Medulla oblongata (tissue), 1 donor: Measurements from ENCODE around the gene ZC3HAV1L.
"Not testable (repeated sequence)": the region's sequence is repeated elsewhere in the genome, so short reads cannot be mapped to it uniquely, and the experiment has no call there.

Experiments used
- DNase-seq: peaks from one replicate; pipeline ENCODE4 v3.0.0-alpha.2; 2015; ENCODE audit errors: extremely low spot score

ZC3HAV1L gene, protein sequence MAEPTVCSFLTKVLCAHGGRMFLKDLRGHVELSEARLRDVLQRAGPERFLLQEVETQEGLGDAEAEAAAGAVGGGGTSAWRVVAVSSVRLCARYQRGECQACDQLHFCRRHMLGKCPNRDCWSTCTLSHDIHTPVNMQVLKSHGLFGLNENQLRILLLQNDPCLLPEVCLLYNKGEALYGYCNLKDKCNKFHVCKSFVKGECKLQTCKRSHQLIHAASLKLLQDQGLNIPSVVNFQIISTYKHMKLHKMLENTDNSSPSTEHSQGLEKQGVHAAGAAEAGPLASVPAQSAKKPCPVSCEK

DNA sequence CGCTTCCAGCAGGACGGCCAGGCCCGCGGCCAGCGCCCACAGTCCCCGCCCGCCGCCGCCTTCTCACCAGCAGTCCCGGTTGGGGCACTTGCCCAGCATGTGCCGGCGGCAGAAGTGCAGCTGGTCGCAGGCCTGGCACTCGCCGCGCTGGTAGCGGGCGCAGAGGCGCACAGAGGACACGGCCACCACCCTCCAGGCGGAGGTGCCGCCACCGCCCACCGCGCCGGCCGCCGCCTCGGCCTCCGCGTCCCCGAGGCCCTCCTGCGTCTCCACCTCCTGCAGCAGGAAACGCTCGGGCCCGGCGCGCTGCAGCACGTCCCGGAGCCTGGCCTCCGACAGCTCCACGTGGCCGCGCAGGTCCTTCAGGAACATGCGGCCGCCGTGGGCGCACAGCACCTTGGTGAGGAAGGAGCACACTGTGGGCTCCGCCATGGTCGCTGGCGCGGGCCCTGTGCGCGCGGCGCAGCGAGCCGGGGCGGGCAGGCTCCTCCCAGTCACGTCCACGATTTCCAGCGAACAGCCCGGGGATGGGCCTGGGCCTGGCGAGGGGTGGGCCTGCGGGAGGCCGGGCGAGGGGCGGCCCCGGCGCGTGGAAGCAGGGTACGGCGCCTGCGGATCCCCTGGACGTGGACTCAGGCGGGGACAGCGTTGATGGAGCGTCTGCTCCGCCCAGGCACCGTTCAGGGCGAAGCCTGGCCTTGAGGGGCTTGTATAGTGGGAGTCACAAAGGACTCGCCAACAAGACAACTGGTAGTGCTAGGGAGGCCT is at the start of gene ZC3HAV1L:
Gene ZC3HAV1L (minus strand): TSS at position 457 of the 768 bp plus-strand sequence. CDS start 25 bp downstream, at position 432.
- DNase-seq, result no peak

DNA sequence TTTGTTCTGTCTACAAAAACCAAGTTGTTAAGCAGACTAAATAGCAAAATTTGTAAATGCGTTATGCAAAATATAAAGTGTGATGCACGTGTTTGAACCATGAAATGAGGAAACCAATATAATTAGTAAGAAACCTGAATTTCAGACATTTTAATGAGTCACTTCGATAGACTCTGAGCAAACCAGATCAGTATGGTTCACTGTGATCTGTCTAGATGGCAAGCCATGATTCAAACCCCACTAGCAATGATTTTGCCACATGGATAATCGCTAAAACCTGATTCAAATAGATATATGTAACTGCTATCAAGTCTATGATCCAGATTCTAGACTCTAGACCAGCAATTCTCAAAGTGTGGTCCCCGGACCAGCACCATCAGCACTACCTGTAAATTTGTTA is 48.9 kb upstream of the ZC3HAV1L start:
- DNase-seq, result no peak

DNA sequence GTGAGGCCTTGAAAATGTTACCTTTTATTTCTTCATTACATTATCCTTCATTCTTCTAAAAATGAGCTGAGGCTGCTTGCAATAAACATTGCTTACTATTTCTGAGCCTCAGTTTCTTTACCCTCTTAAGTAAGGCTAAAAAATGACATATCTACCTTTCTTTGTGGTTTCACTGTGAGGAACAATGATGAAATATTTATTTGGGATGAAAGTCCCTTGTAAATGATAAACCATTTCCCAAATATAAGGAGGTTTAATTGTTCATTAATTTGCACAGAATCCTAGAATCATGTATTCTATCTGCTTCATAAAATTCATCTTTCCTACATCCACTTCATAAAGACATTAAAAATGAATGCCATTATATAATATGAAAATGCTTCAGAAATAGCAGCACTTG is 45.7 kb upstream of the ZC3HAV1L start:
- no peak for DNase-seq

DNA sequence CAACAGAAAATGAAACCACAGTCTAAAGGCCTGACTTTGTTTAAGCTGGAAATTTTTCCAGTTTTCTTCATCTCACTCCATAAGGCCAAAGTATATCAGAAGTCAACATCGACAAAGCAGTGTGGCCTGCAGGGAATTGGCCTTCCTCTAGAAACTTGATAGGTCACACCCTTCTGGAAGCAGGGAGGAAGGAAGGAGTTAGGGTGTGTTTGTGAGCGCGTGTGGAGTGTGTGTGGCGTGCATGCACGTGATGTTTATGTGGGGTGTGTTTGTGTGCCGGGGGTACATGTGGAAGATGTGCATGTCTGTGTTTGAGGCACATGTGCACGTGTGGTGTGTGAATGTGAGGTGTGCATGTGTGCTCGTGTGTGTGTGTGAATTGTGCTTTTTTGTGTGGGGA is 45.1 kb upstream of the ZC3HAV1L start:
- DNase-seq, result no peak

DNA sequence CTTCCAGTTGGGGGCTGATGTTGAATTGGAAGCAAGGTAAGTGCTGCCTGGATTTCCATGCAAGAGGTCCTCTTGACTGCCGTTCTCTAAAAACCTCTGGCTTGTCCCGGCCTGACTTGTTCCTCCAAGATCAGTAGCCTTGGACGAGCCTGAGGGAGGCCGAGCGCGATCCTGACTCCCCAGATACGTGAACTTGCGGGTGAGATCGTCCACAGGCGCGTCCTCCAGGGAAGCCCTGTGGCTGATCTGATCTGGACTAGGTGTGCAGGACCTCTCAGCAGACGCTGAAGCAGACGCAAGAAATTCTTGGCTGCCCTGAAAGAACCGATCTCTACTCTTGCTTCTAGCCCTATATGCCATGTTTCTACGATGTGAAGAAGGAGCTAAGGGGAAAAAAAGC is 44.0 kb upstream of the ZC3HAV1L start:
- no peak for DNase-seq

DNA sequence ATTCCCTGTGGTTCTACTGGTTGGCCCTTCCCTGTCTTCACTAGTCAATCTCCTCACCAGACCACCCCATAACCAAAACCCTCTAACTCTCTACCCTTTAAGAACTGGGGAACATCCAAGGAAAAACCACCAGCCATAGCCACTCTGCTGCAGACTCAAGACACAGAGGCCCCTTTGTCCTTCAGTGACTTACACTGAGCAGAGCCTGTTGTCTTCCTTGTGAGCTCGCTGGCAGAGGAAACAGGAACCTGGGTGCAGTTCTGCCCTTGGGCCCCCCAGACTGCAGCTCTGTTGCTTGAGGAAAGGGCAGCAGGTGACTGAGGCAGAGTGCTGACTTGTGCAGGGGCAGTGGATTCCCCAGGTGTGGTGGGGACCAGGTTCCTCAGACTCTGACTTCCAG is 43.1 kb upstream of the ZC3HAV1L start:
- DNase-seq, result peak; percentile 74

DNA sequence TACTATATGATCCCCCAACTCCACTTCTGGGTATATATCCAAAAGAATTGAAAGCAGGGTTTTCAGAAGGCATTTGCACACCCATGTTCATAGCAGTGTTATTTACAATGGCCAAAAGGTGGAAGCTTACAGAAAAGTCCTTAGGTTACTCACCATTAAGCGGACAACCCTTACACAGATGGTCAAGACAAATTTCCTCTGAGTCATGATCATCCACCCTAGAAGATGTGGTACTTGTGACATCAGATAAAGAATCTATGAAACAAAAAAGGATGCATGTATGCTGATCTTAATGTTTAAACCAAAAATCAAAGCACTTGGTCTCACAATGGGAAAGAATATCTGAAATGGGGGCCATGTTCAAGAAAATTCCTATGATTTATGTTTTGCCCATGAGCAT is 42.6 kb upstream of the ZC3HAV1L start:
- no peak for DNase-seq

DNA sequence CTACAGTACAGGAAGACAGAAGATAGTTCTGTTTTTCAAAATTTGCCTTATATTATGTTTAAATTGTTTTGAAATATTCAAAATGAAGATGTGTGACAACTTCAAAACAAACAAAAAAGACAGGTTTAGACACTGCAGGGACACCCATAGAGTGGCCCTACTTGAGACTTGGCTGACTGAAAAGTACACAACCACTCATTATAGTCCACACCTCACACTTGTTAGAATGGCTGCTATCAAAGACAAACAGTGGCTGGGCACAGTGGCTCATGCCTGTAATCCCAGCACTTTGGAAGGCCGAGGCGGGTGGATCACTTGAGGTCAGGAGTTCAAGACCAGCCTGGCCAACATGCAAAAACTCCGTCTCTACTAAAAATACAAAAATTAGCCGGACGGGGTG is 41.9 kb upstream of the ZC3HAV1L start:
- not testable (repeated sequence) for DNase-seq

DNA sequence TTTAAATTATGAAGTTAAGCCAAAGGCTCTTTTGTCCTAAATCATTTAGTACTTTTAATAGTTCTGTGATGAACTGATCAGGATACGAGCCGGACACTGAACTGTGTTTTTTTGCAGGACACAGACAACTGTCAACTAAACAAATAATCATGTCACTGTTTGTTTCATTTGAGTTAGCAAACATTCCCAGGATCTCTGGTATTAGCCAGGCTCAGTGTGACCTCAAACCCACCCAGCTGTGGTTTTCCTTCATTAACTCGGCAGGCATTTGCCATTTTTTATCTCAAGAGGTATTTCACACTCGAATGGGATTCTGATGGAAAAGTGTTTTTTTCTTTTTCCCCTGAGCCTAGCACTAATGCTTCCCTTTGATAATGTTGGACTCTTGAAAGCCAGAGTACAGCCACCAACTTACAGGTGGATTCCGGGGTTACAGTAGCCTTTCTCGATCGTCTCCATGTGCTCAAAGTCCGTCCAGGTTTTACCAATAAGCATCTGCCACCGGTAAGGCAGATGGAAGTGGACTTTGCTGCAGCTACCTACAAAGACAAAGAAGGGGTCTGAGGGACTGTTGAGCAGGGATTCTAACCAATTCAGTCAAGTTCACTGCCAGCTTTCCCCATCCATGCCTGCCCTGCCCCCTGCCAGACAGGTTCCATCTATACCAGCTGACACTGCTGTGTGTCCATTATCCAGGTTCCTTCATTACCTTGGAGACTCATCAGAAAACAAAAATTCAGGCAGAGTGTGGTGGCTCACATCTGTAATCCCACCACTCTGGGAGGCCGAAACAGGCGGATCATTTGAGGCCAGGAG is 40.2 kb upstream of the ZC3HAV1L start:
- DNase-seq, result no peak

DNA sequence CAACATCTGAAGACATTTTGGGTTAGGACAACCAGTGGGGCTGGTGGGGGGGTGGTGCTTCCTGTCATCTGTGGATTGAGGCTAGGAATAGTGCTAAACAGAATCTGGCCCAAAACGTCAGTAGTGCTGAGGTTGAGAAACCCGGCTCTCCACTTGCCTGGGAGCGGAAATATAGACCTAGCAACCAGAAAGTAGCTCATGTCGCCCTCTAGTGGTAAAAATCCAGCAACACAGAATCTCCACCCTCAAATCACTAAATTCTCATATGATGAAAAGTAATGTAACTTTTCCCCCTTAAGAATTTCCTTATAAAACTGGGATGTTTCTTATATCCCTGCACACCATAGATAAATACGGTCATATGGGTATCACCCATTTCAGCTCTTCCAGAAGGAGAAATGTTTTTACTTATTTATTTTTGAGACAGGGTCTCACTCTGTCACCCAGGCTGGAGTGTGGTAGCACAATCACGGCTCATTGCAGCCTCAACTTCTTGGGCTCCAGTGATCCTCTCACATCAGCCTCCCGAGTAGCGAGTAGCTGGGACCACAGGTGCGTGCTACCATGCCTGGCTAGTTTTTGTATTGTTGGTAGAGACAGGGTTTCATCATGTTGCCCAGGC is 39.3 kb upstream of the ZC3HAV1L start:
- peak; percentile 89 for DNase-seq

DNA sequence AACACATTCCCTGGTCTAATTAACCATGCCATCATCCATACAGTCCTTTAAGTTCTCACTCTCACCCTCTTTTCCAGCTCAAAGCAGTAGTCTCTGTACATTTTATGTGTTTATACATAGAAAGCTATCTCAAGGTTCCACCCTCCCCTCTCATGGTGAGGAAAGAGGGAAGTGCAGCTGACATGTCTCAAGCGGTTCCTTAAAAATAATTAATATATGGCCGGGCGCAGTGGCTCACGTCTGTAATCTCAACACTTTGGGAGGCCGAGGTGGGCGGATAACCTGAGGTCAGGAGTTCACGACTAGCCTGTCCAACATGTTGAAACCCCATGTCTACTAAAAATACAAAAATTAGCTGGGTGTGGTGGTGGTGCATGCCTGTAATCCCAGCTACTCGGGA is 37.0 kb upstream of the ZC3HAV1L start:
- DNase-seq, result no peak

DNA sequence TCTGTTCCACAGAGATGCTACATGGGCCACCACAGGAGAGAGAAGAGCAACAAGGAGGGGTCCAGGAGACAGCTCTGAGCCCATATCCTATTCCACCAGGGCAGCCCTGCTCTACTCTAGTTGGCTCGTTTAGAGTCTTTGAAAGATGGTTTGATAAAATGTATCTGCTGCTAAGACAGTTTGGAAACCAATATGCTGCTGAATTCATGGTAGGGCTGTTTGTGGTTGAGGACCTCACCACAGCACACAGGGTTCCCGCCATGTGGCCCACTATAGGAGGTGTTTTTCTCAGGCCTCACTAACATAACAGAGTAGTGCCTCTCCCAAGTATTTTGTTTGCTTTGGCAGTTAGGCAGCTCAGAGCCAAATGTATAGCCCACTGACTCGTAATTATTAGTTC is 35.8 kb upstream of the ZC3HAV1L start:
- DNase-seq, result no peak

DNA sequence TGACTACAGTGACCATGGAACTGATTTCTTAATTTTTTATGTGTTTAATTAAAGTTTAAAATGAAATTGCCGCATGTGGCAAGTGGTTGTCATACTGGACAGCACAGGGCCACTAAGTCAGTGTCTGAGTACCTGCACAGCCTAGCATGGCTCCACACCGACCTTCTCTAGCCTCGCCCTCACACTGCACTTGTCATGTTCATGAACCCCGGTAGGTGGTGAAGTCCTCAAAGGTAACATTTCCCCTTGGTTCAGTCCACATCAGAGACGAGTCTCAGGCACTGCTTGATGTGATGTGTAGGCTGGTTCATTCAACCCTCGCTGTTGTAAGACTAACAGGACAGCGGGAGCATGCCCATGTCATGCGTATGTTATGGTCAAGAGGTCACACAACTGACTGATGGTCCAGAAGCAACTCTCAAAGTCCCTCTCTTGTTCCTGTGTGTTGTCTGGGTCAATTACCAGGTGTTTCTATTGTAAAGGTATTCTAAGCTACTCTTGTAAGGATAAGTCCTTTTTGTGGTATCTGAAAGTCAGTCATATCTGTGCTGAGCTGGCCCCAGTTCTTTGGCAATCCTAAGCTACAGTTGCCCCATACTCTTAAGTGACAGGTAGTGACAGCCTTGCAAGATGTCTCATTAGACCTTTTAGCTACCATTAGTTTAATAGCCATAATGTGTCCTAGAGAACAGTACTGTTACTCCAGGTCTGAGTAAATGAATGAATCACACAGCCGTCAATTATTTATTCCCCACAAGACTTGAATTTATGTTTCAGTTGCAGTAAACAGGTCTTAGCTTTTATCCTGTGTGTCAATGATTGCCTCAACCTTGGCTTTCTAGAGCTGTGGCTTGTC is 32.9 kb upstream of the ZC3HAV1L start:
- DNase-seq, result no peak

DNA sequence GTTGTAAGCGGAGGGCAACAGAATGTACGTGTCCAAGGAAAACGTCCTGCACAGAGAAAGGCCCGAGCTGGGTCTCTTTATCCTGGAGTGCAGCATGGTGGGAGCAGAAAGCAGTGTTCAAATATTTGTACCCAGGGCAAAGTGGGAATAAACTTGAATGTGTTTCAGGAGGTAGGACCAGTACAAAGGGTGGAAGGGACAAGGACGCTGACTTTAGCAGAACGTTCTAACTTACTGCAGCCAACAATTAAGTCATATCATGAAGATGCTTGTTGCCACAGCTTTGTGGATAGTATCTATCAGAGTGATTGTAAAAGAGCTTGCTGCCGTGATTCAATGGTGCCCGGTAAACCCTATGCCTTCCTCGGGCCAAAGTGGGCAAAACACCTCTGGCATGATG is 30.5 kb upstream of the ZC3HAV1L start:
- DNase-seq, result no peak

DNA sequence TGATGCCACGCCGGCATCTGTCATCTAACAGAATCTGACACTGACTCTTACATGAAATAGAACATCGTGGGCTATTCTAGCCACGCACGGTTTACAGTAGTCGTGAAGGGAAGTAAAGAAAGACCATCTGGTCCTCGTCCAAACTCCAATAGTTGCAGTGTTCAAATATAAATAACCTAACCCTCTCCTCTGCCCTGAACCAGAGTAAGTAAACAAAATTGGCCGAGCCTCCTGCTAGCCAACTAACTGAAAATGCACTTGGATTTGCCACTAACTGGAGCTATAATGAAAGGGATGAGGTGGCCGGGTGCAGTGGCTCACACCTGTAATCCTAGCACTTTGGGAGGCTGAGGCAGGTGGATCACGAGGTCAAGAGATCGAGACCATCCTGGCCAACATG is 29.5 kb upstream of the ZC3HAV1L start:
- DNase-seq, result no peak

DNA sequence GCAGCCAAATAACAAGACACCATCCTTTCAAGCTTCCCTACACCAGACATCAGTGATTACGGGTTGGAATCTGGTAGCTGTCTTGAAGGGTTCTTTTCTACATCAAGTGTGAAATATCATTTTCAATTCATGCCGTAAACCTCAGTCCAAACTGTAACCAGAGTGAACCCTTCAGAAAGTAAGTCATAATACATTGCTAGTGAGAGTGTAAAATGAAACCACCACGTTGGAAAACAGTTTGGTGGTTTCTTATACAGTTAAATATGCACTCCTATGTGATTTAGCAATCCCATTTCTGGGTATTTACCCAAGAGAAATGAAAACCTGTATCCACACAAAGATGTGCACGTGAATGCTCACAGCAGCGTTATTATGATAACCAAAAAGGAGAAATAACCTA is 25.6 kb upstream of the ZC3HAV1L start:
- no peak for DNase-seq

DNA sequence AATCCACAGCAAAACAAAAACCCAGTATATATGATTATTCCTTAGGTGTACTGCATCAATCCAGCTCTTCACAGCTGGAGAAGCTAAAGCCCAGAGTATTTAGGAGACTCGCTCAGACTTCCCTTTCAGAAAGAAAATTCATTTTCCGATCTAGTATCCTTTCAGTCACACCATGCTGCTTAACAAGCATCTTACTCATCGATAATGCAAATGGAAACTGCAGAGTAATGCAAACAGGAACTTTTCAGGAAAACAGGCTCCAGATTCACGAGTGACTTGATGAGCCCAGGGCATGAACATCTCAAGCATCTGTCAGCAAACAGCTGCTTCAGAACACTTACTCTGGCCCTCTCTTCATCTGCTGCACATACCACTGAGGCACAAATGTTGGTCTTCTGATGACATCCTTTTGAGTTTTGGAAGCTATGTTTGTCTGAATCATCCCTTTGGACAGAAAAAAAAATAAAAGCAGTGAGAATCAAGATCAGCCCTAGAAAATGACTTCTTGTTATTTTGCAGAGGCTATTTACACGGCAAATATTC is 24.9 kb upstream of the ZC3HAV1L start:
- DNase-seq, result no peak

DNA sequence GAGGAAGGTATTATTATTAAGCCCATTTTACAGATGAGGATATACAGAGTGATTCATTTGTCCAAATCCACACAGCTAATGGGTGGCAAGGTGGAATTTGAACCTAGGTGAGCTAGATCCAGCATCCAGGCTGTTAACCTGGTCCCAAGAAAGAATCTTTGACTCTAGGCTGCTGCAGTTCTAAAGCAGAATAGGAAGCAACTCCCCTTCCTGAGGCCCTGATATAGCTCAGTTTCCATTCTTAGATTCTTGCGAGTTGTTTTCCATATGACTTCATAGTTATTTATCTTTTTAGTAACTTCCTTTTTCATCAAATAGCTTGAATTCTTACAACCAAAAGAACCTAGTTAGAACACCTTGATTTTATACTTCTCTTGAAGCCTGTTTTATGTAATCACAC is 24.1 kb upstream of the ZC3HAV1L start:
- no peak for DNase-seq

DNA sequence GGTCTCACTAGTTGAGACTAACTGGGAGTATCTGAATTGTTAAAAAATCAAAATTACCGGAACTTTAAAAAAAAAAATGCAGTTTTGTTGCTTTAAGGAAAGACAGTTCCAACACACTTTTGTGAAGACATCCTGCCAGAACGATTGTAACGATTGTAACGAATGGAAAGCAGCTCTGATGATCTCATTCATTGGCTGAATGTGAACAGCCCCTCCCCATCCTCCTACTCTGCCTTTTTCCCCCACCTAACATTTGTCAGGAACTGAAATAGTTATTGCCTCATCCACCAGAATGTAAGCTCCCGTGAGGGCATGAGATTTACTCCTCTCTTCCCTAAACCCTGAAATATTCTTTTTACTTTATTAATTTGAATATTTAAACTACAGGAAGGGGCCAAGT is 23.1 kb upstream of the ZC3HAV1L start:
- no peak for DNase-seq

DNA sequence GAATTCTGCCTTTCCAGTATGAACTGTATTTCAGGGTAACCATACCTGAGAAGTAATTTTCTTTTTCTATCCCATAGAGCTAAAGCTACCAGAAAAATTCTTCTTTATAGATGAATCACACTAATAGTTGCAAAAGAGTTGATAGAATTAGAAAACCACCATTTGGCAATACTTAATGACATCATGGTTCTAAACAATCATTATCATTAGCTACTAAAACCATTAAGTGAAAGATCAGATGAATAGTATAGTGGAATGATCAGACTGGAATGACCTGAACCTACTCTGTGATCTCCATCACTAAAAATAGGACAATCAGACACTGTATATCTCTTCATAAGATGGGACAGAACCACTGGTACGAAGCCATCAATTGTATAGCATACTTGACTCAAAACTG is 19.8 kb upstream of the ZC3HAV1L start:
- no peak for DNase-seq

DNA sequence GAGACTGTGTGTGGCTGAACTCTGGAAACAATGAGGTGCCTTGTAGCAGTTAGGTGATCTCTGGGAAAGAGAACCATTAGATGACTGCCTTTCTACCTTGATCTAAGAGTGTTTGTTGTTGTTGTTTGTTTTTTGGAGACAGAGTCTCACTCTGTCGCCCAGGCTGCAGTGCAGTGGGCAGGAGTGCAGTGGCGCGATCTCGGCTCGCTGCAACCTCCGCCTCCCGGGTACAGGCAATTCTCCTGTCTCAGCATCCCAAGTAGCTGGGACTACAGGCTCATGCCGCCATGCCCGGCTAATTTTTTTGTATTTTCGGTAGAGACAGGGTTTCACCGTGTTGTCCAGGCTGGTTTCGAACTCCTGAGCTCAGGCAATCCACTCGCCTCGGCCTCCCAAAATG is 18.8 kb upstream of the ZC3HAV1L start:
- DNase-seq, result not testable (repeated sequence)
